Spleen (tissue), 11 donors: ENCODE results near the gene BMPER. TPM values are rescaled to one million over a fixed set of nuclear protein-coding genes. Genes with fewer than 3 reads are reported as not detected.

Experiments used
- DNase-seq: peaks from one replicate; pipeline ENCODE4 v3.0.0-alpha.2; 2020
- H3K27ac ChIP-seq, 8 donors: fragments of 200-600 bp; sonication (generic) in 7 of 8; 1 replicate in 4 of 8; 2 replicates in 4 of 8; pipeline versions ENCODE4 v1.5.0 to v1.8.0; 2016 to 2021; ENCODE audit warnings: inconsistent platforms in 4 of 8, mild to moderate bottlenecking in 4 of 8, moderate library complexity in 1 of 8
- H3K27me3 ChIP-seq, 7 donors: fragments of 200-600 bp; sonication (generic) in 6 of 7; replicated peaks in 1 of 7; 1 replicate in 4 of 7; 2 replicates in 3 of 7; pipeline versions ENCODE4 v1.5.0 to v1.8.0; 2016 to 2021; ENCODE audit warnings: inconsistent platforms in 3 of 7, mild to moderate bottlenecking in 1 of 7
- H3K36me3 ChIP-seq, 6 donors: fragments of 200-600 bp; sonication (generic) in 5 of 6; 1 replicate in 4 of 6; 2 replicates in 2 of 6; pipeline versions ENCODE4 v1.5.0 to v1.8.0; 2016 to 2021; ENCODE audit warnings: inconsistent platforms in 2 of 6
- H3K4me1 ChIP-seq, 6 donors: fragments of 200-600 bp; sonication (generic) in 5 of 6; 1 replicate in 3 of 6; 2 replicates in 3 of 6; pipeline versions ENCODE4 v1.5.0 to v1.8.0; 2016 to 2021; ENCODE audit warnings: inconsistent platforms in 3 of 6
- H3K4me3 ChIP-seq, 8 donors: fragments of 200-600 bp; sonication (generic) in 7 of 8; 1 replicate in 4 of 8; 2 replicates in 4 of 8; pipeline versions ENCODE4 v1.5.0 to v1.8.0; 2016 to 2021; ENCODE audit warnings: inconsistent platforms in 4 of 8, mild to moderate bottlenecking in 4 of 8, moderate library complexity in 2 of 8
- H3K9me3 ChIP-seq, 8 donors: fragments of 200-600 bp; sonication (generic) in 7 of 8; 1 replicate in 4 of 8; 2 replicates in 4 of 8; pipeline versions ENCODE4 v1.5.0 to v1.8.0; 2016 to 2021; ENCODE audit warnings: inconsistent platforms in 4 of 8
- POLR2A ChIP-seq, 3 donors: fragments of 450-650 bp; IDR thresholded peaks; one replicate each; pipeline ENCODE4 v1.5.1; 2017; ENCODE audit warnings: antibody characterized with exemption in 3 of 3, mild to moderate bottlenecking in 1 of 3
- POLR2AphosphoS5 ChIP-seq, 3 donors: sonication (generic); formaldehyde crosslinking; IDR thresholded peaks; one replicate each; pipeline ENCODE4 v1.5.1; 2017; ENCODE audit warnings: antibody characterized with exemption in 3 of 3
- WGBS, 5 donors: extraction: QIAGEN DNeasy Blood & Tissue Kit in 3 of 5; methylation state at CpG; one replicate each; pipeline versions ENCODE4 v1.1.5 to v1.1.7; 2013 to 2018; 5-methylcytosine and 5-hydroxymethylcytosine counted together
- intact Hi-C: fragments of 100-400 bp; cut with DNase I; formaldehyde crosslinking; loops from one replicate; pipeline ENCODE4 v1.15.0; 2023; ENCODE audit warnings: low total_unique reads
- polyA plus RNA-seq, 3 donors: library from polyadenylated mRNA; stranded (reverse); fragments of 200-250 nt; gene quantifications; one replicate each; pipeline ENCODE4 v1.2.1, GENCODE V29; 2013
- total RNA-seq, 7 donors: library from RNA; depleted of rRNA in 3 of 7; stranded (reverse); fragments of >200 nt in 3 of 7; fragmentation: NEBNext Ultra II Directional in 4 of 7; extraction: Animal tissue kit (Norgen Biotek cat#: 25700) in 4 of 7; gene quantifications; one replicate each; pipeline versions ENCODE4 v1.1.0 to v1.2.1, GENCODE V29; 2016 to 2021
- TF ChIP-seq, protein P1 (sequence below), 11 experiments: fragments of 200-600 bp in 7 of 11; fragments of 450-650 bp in 4 of 11; sonication (generic) in 4 of 11; IDR thresholded peaks in 8 of 11; conservative IDR thresholded peaks in 3 of 11; 1 replicate in 7 of 11; 2 replicates in 4 of 11; pipeline versions ENCODE4 v1.4.0 to v1.8.0; 2016 to 2021; ENCODE audit warnings: antibody characterized with exemption in 11 of 11, inconsistent platforms in 4 of 11, mild to moderate bottlenecking in 1 of 11
- donor health status: healthy with polysubstance abuse.
- donor health status: DM: no; HTN: no; CAD: no; lungs with moderate emphysema.
- donor health status: DM: no; HTN: no; CAD: no.
- donor health status: Bipolar disorder and iron deficiency.
- donor health status: healthy.
- donor health status: DM: no; HTN: no; CAD: no.
- donor health status: DM: yes; HTN: yes; CAD: no.

BMPER gene
- total and polyA plus RNA-seq, 10 donors = 0.14 to 4.4 (median 2.1) TPM

DNA sequence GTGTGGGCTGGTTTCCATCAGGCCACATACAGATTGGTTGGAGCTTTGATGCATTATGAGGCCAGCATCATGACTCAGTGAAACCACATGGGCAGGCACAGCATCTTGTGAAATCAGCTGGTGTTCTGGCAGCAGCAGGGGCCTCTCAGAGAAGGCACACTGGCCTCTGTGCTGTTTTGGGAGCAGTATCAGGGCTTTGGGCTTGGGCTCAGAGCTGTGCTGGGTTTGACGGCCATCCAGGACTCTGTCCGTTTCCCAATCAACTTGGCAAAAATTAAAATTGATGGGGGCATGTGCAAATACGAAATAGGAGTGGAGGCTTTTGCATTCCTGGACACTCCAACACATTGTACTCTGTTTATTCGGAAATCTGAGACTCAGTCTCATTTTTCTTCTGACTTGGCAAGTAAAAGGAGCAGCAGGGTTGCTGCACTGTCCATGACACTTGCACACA lies 190.9 kb downstream of the BMPER start:
- WGBS, 5 donors = 63 to 81% (median 76%) methylated on average over 4 of the region's 4 CpGs
- no peaks in the 10 kb centered on the region for H3K4me1 ChIP-seq
- TF ChIP-seq, protein P1, sequence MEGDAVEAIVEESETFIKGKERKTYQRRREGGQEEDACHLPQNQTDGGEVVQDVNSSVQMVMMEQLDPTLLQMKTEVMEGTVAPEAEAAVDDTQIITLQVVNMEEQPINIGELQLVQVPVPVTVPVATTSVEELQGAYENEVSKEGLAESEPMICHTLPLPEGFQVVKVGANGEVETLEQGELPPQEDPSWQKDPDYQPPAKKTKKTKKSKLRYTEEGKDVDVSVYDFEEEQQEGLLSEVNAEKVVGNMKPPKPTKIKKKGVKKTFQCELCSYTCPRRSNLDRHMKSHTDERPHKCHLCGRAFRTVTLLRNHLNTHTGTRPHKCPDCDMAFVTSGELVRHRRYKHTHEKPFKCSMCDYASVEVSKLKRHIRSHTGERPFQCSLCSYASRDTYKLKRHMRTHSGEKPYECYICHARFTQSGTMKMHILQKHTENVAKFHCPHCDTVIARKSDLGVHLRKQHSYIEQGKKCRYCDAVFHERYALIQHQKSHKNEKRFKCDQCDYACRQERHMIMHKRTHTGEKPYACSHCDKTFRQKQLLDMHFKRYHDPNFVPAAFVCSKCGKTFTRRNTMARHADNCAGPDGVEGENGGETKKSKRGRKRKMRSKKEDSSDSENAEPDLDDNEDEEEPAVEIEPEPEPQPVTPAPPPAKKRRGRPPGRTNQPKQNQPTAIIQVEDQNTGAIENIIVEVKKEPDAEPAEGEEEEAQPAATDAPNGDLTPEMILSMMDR (IDR thresholded peaks at IDR 0.05 in 8 of 11, conservative IDR thresholded peaks at IDR 0.05 in 3 of 11) = no peak
- TF ChIP-seq POLR2A (IDR thresholded peaks at IDR 0.05) = no peak
- no peak for TF ChIP-seq POLR2AphosphoS5 (IDR thresholded peaks at IDR 0.05)
- H3K27ac ChIP-seq = no peak overlapping the region
- intact Hi-C loops = no loop called here
- DNase-seq = no peak
- H3K27me3 ChIP-seq = no peaks in the 10 kb centered on the region
- no peaks in the 10 kb centered on the region for H3K36me3 ChIP-seq
- peaks cover 0 to 14% (median 0%) of the 10 kb centered on the region in 8 donors for H3K9me3 ChIP-seq
- H3K4me3 ChIP-seq = no peak overlapping the region

DNA sequence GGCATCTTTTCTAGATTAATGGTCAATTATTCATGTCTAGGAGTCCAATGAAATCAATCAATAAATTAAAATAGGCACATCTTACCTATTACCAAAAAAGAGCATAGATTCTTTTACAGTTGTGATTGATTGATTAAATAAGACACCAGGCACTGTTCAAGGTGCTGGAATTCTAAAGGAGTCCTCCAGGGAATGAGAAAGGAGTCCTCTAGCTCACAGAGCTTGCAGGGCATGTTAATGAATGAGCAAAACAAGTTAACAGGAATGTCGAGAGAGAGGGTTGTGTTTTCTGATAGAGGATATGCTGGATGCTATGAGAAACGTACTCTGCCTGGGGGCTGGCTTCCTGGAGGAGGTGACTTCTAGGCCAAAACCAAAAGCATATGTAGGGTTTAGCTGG lies 191.4 kb downstream of the BMPER start:
- intact Hi-C loops = no loop called here
- Histone ChIP-seq H3K27me3 (no peaks in the 10 kb centered on the region), H3K4me1 (no peaks in the 10 kb centered on the region), H3K9me3 (peaks cover 0 to 14% (median 0%) of the 10 kb centered on the region in 8 donors), H3K27ac (no peak overlapping the region), H3K4me3 (no peak overlapping the region), H3K36me3 (no peaks in the 10 kb centered on the region)
- no peak for DNase-seq
- TF ChIP-seq, protein P1 (IDR thresholded peaks at IDR 0.05 in 8 of 11, conservative IDR thresholded peaks at IDR 0.05 in 3 of 11) = no peak
- 60 to 87% (median 72%) methylated on average over 2 of the region's 2 CpGs for WGBS, 5 donors

DNA sequence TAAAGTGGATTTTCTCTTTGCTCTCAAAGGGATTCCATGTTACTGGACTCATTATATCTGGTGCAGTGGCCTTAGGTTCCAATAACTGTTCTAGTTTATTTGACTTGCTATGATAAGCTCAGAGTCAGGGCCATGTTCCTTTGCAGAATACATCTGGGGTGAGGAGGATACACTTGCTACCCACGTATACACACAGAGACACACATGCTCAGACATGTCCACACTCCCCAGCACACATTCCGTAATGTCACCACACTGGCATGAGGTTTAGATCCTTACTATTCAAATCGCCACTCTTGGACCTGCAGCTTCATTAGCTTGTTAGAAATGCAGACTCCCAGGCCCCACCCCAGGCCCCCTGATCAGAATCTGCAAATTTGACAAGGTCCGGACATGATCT lies 195.3 kb downstream of the BMPER start:
- intact Hi-C loops = no loop called here

DNA sequence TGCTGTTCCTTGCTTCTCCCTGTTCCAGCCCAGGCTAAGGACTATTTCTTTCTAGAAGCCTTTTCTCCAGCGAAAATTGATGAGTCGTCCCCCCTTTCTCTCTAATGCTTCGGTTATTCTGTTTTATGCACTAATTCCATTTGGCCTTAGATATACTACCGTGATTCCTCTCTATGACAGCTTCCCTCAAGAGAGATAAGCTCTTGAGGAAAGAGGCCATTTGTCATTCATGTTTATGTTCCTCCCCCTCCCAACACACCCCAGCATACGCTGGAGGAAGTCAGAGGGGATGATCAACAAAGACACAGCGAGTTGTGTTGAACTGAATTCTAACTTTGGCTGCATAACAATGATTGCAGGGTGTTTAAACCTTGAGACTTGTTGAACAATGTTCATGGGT lies 198.8 kb downstream of the BMPER start:
- Histone ChIP-seq H3K4me3 (no peak overlapping the region), H3K36me3 (no peaks in the 10 kb centered on the region), H3K27me3 (no peaks in the 10 kb centered on the region), H3K4me1 (no peaks in the 10 kb centered on the region), H3K27ac (no peak overlapping the region), H3K9me3 (peaks cover 0 to 3% (median 0%) of the 10 kb centered on the region in 8 donors)
- intact Hi-C loops = no loop called here
- DNase-seq = no peak
- TF ChIP-seq, protein P1 (IDR thresholded peaks at IDR 0.05 in 8 of 11, conservative IDR thresholded peaks at IDR 0.05 in 3 of 11) = no peak
- TF ChIP-seq POLR2AphosphoS5 (IDR thresholded peaks at IDR 0.05) = no peak
- no peak for TF ChIP-seq POLR2A (IDR thresholded peaks at IDR 0.05)
- 41 to 50% (median 45%) methylated on average over 6 of the region's 6 CpGs for WGBS, 5 donors

More for the DNA sequence above, 195.3 kb downstream of the BMPER start:
- Histone ChIP-seq H3K9me3 (peaks cover 0 to 3% (median 0%) of the 10 kb centered on the region in 8 donors), H3K4me1 (no peaks in the 10 kb centered on the region), H3K4me3 (no peak overlapping the region), H3K36me3 (no peaks in the 10 kb centered on the region), H3K27me3 (no peaks in the 10 kb centered on the region), H3K27ac (no peak overlapping the region)
- no peak for DNase-seq
- TF ChIP-seq POLR2AphosphoS5 (IDR thresholded peaks at IDR 0.05) (no peak), POLR2A (IDR thresholded peaks at IDR 0.05) (no peak)
- TF ChIP-seq, protein P1 (IDR thresholded peaks at IDR 0.05 in 8 of 11, conservative IDR thresholded peaks at IDR 0.05 in 3 of 11) = no peak
- WGBS, 5 donors = 61 to 88% (median 76%) methylated on average over 4 of the region's 4 CpGs
